HG03521 (cell line): Measurements from ENCODE around the gene PEF1.

Experiments
- ATAC-seq: cut with Tn5 transposase; IDR thresholded peaks from one replicate; pipeline ENCODE4 v1.9.1; 2021; ENCODE audit warnings: mild to moderate bottlenecking, moderate library complexity; ENCODE audit not compliant: unreplicated experiment

Gene PEF1

DNA sequence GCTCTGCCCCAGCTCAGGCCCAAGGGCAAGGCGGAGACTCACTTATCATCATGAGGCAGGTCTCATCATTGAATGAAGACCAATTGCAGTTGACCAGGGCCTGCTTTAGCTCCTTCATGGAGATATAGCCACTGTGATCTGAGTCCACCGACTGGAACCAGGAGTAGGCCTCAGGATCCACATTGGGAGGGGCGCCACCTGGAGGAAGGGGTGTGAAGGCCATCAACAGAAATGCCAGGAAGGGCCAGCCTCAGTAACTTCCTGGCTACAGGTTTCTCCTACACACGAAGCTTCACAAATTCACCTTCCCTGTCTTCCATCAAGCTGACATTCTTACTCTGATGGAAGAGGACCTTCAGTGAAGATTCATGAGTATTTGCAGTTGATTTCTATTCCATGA, 11.6 kb downstream of the PEF1 start:
- no peak for ATAC-seq

GRCh38 chr1:31632649-31633048, 12.0 kb downstream of the PEF1 start:
- no peak for ATAC-seq

- no peak for ATAC-seq
Observed at GRCh38 chr1:31628931-31629556, 15.6 kb downstream of the PEF1 start.

- ATAC-seq: no peak
Observed at GRCh38 chr1:31627930-31628559, 16.6 kb downstream of the PEF1 start.

GRCh38 chr1:31627301-31627929, 17.3 kb downstream of the PEF1 start:
- ATAC-seq: no peak

GRCh38 chr1:31626223-31627207, 18.2 kb downstream of the PEF1 start:
- ATAC-seq: no peak

GRCh38 chr1:31625561-31626222, 19.0 kb downstream of the PEF1 start:
- ATAC-seq: no peak

GRCh38 chr1:31624731-31625514, 19.8 kb downstream of the PEF1 start:
- ATAC-seq: no peak

DNA sequence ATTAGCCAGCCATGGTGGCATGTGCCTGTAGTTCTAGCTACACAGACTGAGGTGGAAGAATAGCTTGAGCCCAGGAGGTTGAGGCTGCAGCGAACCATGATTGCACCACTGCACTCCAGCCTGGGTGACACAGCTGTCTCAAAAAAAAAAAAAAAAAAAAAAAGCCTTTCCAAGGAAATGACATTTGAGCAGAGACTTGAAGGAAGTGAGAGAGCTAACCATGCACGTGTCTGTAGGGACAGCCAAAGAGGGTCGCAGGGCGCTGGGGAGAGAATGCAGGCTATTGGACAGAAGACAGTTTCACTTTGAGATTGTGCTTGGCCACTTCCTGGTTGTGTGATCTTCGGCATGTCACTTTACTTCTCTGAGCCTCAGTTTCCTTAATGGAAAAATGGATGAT, 20.4 kb downstream of the PEF1 start:
- no peak for ATAC-seq

DNA sequence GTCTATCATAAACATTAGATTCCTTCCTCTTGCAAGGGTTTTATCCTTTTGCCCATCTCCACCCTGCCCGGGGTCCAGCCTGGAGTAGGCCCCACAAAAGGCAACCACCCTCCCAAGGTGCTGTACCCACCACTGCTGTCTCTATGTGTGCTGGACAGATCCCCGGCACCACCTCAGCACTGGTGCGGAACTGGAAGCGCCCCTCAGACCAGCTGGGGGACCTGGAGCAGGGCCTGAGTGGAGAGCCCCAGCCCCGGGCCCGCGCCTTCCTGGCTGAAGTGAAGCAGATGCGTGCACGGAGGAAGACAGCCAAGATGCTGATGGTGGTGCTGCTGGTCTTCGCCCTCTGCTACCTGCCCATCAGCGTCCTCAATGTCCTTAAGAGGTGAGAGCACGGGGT, 21.3 kb downstream of the PEF1 start:
- no peak for ATAC-seq

GRCh38 chr1:31621847-31622730, 22.6 kb downstream of the PEF1 start:
- ATAC-seq: no peak

GRCh38 chr1:31621498-31621820, 23.2 kb downstream of the PEF1 start:
- ATAC-seq: no peak

GRCh38 chr1:31620631-31621497, 23.8 kb downstream of the PEF1 start:
- no peak for ATAC-seq

DNA sequence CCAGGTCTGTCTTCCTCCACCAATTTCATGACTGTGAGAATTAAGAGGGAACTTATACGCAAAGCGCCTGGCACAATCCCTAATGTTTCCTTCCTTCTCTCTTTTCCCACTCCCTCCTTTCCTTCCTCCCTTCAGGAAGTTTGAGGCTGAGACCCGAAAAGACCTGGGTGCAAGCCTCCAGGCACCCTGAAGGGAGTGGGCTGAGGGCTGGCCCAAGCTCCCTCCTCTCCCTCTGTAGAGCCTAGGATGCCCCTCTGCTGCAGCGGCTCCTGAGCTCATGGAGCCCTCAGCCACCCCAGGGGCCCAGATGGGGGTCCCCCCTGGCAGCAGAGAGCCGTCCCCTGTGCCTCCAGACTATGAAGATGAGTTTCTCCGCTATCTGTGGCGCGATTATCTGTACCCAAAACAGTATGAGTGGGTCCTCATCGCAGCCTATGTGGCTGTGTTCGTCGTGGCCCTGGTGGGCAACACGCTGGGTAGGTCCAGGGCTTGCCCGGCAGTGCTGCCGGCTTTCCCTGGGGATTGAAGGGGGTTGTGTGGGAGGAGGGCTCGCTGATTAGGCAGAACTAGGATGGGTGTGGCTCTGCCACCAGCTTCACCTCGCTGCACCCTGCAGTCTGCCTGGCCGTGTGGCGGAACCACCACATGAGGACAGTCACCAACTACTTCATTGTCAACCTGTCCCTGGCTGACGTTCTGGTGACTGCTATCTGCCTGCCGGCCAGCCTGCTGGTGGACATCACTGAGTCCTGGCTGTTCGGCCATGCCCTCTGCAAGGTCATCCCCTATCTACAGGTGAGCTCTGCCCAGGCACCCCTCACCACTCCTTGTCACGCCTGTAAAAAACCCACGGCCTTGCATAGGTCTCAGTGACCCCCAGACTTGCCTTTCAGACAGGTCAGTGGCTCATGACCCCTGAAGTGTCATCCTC, 25.5 kb downstream of the PEF1 start:
- ATAC-seq: no peak

GRCh38 chr1:31617916-31618746, 26.5 kb downstream of the PEF1 start:
- ATAC-seq: no peak

DNA sequence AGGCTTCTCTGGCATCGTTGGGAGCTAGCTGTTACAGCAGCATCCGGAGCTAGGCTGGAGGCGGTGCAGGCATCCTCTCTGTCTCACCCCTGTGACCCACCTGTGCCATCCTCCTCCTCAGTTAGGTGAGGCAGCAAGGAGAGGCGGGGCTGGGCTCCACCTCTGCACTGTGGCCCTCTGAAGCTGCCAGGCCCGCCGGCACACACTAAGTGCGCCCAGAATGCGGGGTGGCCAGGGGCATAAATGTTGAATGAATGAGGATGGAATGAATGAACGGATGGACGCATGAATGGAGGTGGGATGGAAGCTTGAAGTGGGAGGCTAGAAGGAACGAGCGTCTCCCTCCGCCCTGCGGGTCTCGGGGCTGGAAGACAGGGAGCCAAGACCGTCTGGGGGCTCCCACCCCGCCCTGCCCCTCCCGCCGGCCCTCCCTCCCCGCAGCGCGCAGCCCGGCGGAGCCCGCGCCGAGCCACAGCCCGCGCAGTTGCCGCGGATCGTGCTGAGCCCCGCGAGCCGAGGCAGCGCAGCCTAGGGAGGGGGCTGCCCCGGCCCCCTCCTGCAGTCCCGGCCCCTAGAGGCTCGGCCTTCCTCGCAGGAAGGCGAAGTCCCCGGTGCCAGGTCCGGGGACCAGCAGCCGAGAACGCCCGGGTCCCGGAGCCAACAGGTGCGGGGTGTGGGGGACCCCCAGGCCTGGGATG, 27.3 kb downstream of the PEF1 start, which contains the start of gene HCRTR1:
HCRTR1 (plus strand) TSS at position 472 of the 698 bp plus-strand sequence. CDS start 1,504 bp downstream, outside the sequence.
- ATAC-seq: no peak
